Chondrocyte (in vitro differentiated cells): ENCODE data around the gene PON3. TPM values are rescaled to one million over a fixed set of nuclear protein-coding genes. Genes with fewer than 3 reads are reported as not detected.

ENCODE experiments used
- DNase-seq: peaks from one replicate; pipeline ENCODE4 v3.0.0; 2021; ENCODE audit warnings: mixed read lengths, low spot score
- H3K27ac Mint-ChIP-seq: one replicate; pipeline ENCODE4 v1.8.0; 2021; ENCODE audit warnings: mild to moderate bottlenecking, moderate library complexity, mixed read lengths; ENCODE audit not compliant: unreplicated experiment
- H3K27me3 Mint-ChIP-seq: 2 replicates; pipeline ENCODE4 v1.8.0; 2021; ENCODE audit warnings: low read depth, mixed read lengths
- H3K36me3 Mint-ChIP-seq: 2 replicates; pipeline ENCODE4 v1.8.0; 2021; ENCODE audit warnings: low read depth, mixed read lengths
- H3K4me1 Mint-ChIP-seq: 2 replicates; pipeline ENCODE4 v1.8.0; 2021; ENCODE audit warnings: low read depth, mild to moderate bottlenecking, mixed read lengths
- H3K4me3 Mint-ChIP-seq: one replicate; pipeline ENCODE4 v1.8.0; 2021; ENCODE audit warnings: mild to moderate bottlenecking, moderate library complexity, mixed read lengths; ENCODE audit not compliant: unreplicated experiment
- H3K9me3 Mint-ChIP-seq: 2 replicates; pipeline ENCODE4 v1.8.0; 2021; ENCODE audit warnings: low read depth, mixed read lengths
- CTCF ChIP-seq: fragments of 200-600 bp; sonication (generic); IDR thresholded peaks from 2 replicates; pipeline ENCODE4 v1.5.0; 2021; ENCODE audit warnings: antibody characterized with exemption, mild to moderate bottlenecking, moderate library complexity
- total RNA-seq: library from RNA; stranded (reverse); gene quantifications from 3 replicates; pipeline ENCODE4 v1.2.1, GENCODE V29; 2021

The PON3 gene
- total RNA-seq, 1 donor from 2014 or later, result not detected

GRCh38 chr7:95435422-95435780 lies 39.2 kb upstream of the PON3 start:
- DNase-seq, result no peak

GRCh38 chr7:95434557-95435421 lies 38.6 kb upstream of the PON3 start, which contains the start of gene PON2:
Gene PON2 (minus strand): TSS chr7:95435028. CDS start chr7:95434951, 77 bp downstream.
- Mint-ChIP-seq H3K27me3 (no peaks in the 10 kb centered on the region), H3K27ac (peak within 1 kb of the TSS; percentile 97), H3K36me3 (peaks cover 4% of the 10 kb centered on the region), H3K4me3 (peak within 1 kb of the TSS; percentile 77), H3K9me3 (no peaks in the 10 kb centered on the region), H3K4me1 (peaks cover 53% of the 10 kb centered on the region)
- DNase-seq, result peak; percentile 93
- TF ChIP-seq CTCF, result peak; percentile 33

More at GRCh38 chr7:95435422-95435780, 39.2 kb upstream of the PON3 start:
- Mint-ChIP-seq H3K9me3 (no peaks in the 10 kb centered on the region), H3K4me3 (peak overlapping the region; percentile 77), H3K4me1 (peaks cover 56% of the 10 kb centered on the region), H3K36me3 (peaks cover 4% of the 10 kb centered on the region), H3K27me3 (no peaks in the 10 kb centered on the region), H3K27ac (peak overlapping the region; percentile 97)
- TF ChIP-seq CTCF, result no peak

GRCh38 chr7:95433952-95434556 lies 37.9 kb upstream of the PON3 start:
- no peak for DNase-seq
- H3K27ac Mint-ChIP-seq, result peak overlapping the region; percentile 46
- H3K4me3 Mint-ChIP-seq, result peak overlapping the region; percentile 77
- H3K36me3 Mint-ChIP-seq, result peaks cover 8% of the 10 kb centered on the region
- peaks cover 4% of the 10 kb centered on the region for H3K9me3 Mint-ChIP-seq
- no peak for TF ChIP-seq CTCF
- no peaks in the 10 kb centered on the region for H3K27me3 Mint-ChIP-seq
- H3K4me1 Mint-ChIP-seq, result peaks cover 53% of the 10 kb centered on the region

- Mint-ChIP-seq H3K4me1 (peaks cover 53% of the 10 kb centered on the region), H3K4me3 (peak overlapping the region; percentile 77), H3K36me3 (peaks cover 8% of the 10 kb centered on the region), H3K27ac (no peak overlapping the region), H3K27me3 (no peaks in the 10 kb centered on the region), H3K9me3 (peaks cover 4% of the 10 kb centered on the region)
- TF ChIP-seq CTCF, result no peak
- no peak for DNase-seq
These were observed 37.0 kb upstream of the PON3 start for GRCh38 chr7:95433129-95433528.

GRCh38 chr7:95432606-95433005 lies 36.4 kb upstream of the PON3 start:
- DNase-seq, result no peak
- Mint-ChIP-seq H3K4me3 (peak overlapping the region; percentile 29), H3K4me1 (peaks cover 53% of the 10 kb centered on the region), H3K27ac (no peak overlapping the region), H3K36me3 (peaks cover 8% of the 10 kb centered on the region), H3K9me3 (peaks cover 4% of the 10 kb centered on the region), H3K27me3 (no peaks in the 10 kb centered on the region)
- TF ChIP-seq CTCF, result no peak
